A549 treated with AZD9567 at 1 μM for 4 hours (cell line): ENCODE results near the gene CPA2. TPM values are rescaled to one million over a fixed set of nuclear protein-coding genes. Genes with fewer than 3 reads are reported as not detected.

Experiments used
- total RNA-seq: library from RNA; stranded (reverse); fragments of 200-300 nt; extraction: Qiagen RNA extraction; gene quantifications from 5 replicates; pipeline ENCODE4 v1.2.3, GENCODE V29; 2022; ENCODE audit not compliant: insufficient read depth

The CPA2 gene
- total RNA-seq: 0.08 to 0.26 TPM (median 0.12 TPM) in 4 of 5 replicates, not detected in the other

GRCh38 chr7:130266258-130266960 is at the start of gene CPA2:
Gene CPA2 (plus strand): TSS chr7:130266863. CDS start chr7:130266882, 19 bp downstream.

DNA sequence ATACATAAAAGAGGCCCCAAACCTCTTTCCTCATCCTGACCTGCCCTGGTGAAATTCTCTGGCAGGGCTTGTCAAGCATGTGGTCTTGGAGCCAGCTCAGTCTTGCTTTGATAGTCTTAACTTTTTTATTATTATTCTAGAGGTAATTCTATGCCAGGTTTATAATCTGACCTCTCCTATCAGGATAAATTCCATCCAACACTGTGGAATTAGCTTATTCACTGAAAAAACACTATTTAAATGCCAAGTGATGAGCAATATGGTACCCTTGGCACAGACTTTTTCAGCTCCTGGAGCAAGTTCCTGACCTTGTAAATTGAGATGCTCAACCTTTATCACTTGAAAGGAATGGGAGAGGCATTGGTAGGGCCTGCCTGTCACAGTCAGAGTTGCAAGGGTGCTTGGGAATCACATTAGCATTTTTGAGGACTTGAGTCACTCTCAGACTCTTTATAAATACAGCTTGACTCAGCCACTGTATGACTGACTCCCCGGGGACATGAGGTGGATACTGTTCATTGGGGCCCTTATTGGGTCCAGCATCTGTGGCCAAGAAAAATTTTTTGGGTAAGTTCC is 26.1 kb downstream of the CPA2 start, which contains the start of gene CPA4:
TSS of gene CPA4 (plus strand) at position 480 of the 576 bp plus-strand sequence. CDS start at position 500, 20 bp downstream.

Other genes with a start within 250 kb of the CPA2 start
- 23.1 to 54.0 TPM (median 24.4 TPM) in 5 replicates for gene ZC3HC1, start 215.5 kb upstream of the CPA2 start, total RNA-seq
- gene KLHDC10, start 196.3 kb upstream of the CPA2 start, total RNA-seq: 9.7 to 15.1 TPM (median 13.5 TPM) in 5 replicates
- gene TMEM209, start 61.5 kb upstream of the CPA2 start, total RNA-seq: 13.1 to 23.6 TPM (median 14.7 TPM) in 5 replicates
- not detected in 5 replicates for gene SSMEM1, start 59.0 kb upstream of the CPA2 start, total RNA-seq
- 3.5 to 6.1 TPM (median 3.8 TPM) in 5 replicates for gene CPA4, start 26.3 kb downstream of the CPA2 start, total RNA-seq
- 0.21 TPM in 1 of 5 replicates, not detected in the others for gene CPA5, start 78.0 kb downstream of the CPA2 start, total RNA-seq
- gene CPA1, start 113.6 kb downstream of the CPA2 start, total RNA-seq: not detected in 5 replicates
- 7.9 to 12.3 TPM (median 10.9 TPM) in 5 replicates for gene CEP41, start 174.2 kb downstream of the CPA2 start, total RNA-seq
- gene MEST, start 225.2 kb downstream of the CPA2 start, total RNA-seq: 29.1 to 35.3 TPM (median 34.7 TPM) in 5 replicates